ENCODE measurements around the gene CLDN10. TPM values are rescaled to one million over a fixed set of nuclear protein-coding genes. Genes with fewer than 3 reads are reported as not detected.
"Not testable (repeated sequence)": the region's sequence is repeated elsewhere in the genome, so short reads cannot be mapped to it uniquely, and the experiment has no call there.

CLDN10 gene
- total RNA-seq, 4 donors from 2014 or later, result not detected

DNA sequence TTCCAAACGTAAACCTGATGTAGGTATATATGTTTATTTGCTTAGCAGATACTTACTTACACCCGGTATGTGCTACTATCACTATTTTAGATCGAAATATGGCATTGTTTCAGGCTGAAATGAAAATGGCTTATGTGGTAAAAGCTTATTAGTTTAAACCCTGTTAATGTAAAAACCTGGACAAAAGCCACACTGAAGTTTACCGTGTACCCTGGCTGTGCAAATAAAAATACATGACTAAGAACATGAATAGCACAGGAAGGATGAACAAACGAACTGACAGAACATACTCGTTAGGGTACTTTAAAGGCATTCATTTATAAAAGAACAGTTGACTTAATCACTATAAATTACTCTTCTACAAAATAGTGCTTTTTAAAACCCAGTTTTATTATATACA, 6.6 kb downstream of the CLDN10 start:
- peaks cover 0 to 8% (median 6%) of the 10 kb centered on the region in 3 donors for H3K27me3 ChIP-seq
- no peaks in the 10 kb centered on the region for H3K9me3 ChIP-seq
- intact Hi-C loops (cut with DNase I; ENCODE audit: low total_unique reads) (no loop called here), in situ Hi-C loops (cut with MboI; ENCODE audit: low sequenced_read_pairs in 4 of 4) (no loop called here)
- TF ChIP-seq POLR2A (IDR thresholded peaks at IDR 0.05), result no peak
- TF ChIP-seq, protein P1, sequence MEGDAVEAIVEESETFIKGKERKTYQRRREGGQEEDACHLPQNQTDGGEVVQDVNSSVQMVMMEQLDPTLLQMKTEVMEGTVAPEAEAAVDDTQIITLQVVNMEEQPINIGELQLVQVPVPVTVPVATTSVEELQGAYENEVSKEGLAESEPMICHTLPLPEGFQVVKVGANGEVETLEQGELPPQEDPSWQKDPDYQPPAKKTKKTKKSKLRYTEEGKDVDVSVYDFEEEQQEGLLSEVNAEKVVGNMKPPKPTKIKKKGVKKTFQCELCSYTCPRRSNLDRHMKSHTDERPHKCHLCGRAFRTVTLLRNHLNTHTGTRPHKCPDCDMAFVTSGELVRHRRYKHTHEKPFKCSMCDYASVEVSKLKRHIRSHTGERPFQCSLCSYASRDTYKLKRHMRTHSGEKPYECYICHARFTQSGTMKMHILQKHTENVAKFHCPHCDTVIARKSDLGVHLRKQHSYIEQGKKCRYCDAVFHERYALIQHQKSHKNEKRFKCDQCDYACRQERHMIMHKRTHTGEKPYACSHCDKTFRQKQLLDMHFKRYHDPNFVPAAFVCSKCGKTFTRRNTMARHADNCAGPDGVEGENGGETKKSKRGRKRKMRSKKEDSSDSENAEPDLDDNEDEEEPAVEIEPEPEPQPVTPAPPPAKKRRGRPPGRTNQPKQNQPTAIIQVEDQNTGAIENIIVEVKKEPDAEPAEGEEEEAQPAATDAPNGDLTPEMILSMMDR (IDR thresholded peaks at IDR 0.05 in 4 of 5, conservative IDR thresholded peaks at IDR 0.05 in 1 of 5), result no peak
- ATAC-seq (no peak), DNase-seq (no peak)
- no peak overlapping the region for H3K27ac ChIP-seq
- H3K4me1 ChIP-seq, result no peaks in the 10 kb centered on the region
- no peak overlapping the region for H3K4me3 ChIP-seq
- no peaks in the 10 kb centered on the region for H3K36me3 ChIP-seq

DNA sequence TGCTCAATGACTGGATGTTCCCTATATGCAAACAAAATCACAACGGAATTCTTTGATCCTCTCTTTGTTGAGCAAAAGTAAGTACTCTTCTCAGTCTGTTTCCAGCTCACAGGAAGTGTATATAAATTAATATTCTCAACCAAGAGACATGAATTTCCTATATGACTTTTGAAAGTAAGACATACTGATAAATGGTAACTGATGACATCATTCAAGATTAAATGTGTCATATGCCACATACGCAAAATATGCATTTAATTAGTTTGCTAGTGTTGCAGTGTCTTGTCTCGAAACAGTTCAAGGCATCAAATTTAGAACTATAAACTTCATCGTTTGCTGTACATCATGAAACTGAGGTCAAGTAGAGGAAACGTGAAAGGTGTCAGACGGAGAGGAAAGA, 7.9 kb downstream of the CLDN10 start:
- Histone ChIP-seq H3K4me1 (no peaks in the 10 kb centered on the region), H3K9me3 (no peaks in the 10 kb centered on the region), H3K36me3 (no peaks in the 10 kb centered on the region), H3K4me3 (no peak overlapping the region), H3K27ac (no peak overlapping the region), H3K27me3 (peaks cover 0 to 2% (median 0%) of the 10 kb centered on the region in 3 donors)
- ATAC-seq, result no peak
- intact Hi-C loops (cut with DNase I; ENCODE audit: low total_unique reads) (no loop called here), in situ Hi-C loops (cut with MboI; ENCODE audit: low sequenced_read_pairs in 4 of 4) (no loop called here)
- DNase-seq, result no peak
- TF ChIP-seq POLR2A (IDR thresholded peaks at IDR 0.05), result no peak
- TF ChIP-seq, protein P1 (IDR thresholded peaks at IDR 0.05 in 4 of 5, conservative IDR thresholded peaks at IDR 0.05 in 1 of 5), result no peak

DNA sequence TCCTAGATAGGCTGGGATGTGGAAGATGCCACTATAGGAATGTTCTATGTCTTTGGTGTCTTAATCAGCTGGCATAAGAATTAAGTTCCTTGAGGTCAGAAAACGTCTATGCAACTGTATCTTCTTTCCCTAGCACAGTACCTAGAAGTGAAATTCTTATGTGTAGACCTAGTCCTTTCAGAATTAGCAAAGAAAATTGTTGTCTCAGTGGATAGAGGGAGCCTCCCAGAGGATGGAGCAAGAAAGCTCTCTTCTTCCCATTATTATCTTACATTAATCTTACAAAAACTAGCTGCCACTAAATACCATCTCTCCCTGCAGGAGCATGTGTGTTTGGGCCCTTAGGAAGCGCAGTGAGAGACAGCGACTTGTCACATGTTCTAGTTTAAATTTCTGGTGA, 11.6 kb downstream of the CLDN10 start:
- no peak overlapping the region for H3K27ac ChIP-seq
- H3K4me3 ChIP-seq, result no peak overlapping the region
- H3K4me1 ChIP-seq, result no peaks in the 10 kb centered on the region
- H3K27me3 ChIP-seq, result no peaks in the 10 kb centered on the region
- intact Hi-C loops (cut with DNase I; ENCODE audit: low total_unique reads) (no loop called here), in situ Hi-C loops (cut with MboI; ENCODE audit: low sequenced_read_pairs in 4 of 4) (no loop called here)
- DNase-seq (no peak), ATAC-seq (no peak)
- TF ChIP-seq, protein P1 (IDR thresholded peaks at IDR 0.05 in 4 of 5, conservative IDR thresholded peaks at IDR 0.05 in 1 of 5), result no peak
- no peak for TF ChIP-seq POLR2A (IDR thresholded peaks at IDR 0.05)
- H3K36me3 ChIP-seq, result no peaks in the 10 kb centered on the region
- H3K9me3 ChIP-seq, result no peaks in the 10 kb centered on the region

DNA sequence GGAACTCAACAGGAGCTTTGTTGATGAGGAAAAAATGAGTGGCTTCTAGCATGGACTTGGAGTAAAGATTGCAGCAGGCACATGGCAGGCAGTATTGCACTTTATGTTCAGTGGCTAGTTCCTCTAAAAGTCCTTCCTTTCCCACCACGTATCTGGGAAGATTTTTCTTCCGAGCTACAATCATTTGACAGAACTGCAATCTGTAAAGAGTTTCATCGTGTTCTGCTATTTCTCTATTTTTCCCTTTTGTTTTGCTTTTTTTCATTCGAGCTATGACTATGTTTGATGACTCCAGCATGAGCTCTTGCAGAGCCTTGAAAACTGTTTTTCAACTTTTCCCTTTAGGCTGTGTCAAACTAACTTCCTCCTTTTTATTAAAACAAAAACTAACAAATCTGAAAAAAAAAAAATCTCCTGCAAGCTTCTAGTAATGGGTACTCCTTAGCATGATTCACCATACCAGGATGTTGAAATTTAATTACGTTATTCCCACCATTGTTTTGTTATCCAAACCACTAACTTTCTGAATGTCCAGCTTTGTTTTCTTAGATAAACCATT, 12.3 kb downstream of the CLDN10 start:
- no peak overlapping the region for H3K27ac ChIP-seq
- no peak for ATAC-seq
- no peak overlapping the region for H3K4me3 ChIP-seq
- DNase-seq, result no peak
- H3K36me3 ChIP-seq, result no peaks in the 10 kb centered on the region
- TF ChIP-seq POLR2A (IDR thresholded peaks at IDR 0.05), result no peak
- TF ChIP-seq, protein P1 (IDR thresholded peaks at IDR 0.05 in 4 of 5, conservative IDR thresholded peaks at IDR 0.05 in 1 of 5), result no peak
- no peaks in the 10 kb centered on the region for H3K27me3 ChIP-seq
- H3K4me1 ChIP-seq, result no peaks in the 10 kb centered on the region
- in situ Hi-C loops (cut with MboI; ENCODE audit: low sequenced_read_pairs in 4 of 4), result no loop called here
- no peaks in the 10 kb centered on the region for H3K9me3 ChIP-seq
- intact Hi-C loops (cut with DNase I; ENCODE audit: low total_unique reads), result no loop called here

DNA sequence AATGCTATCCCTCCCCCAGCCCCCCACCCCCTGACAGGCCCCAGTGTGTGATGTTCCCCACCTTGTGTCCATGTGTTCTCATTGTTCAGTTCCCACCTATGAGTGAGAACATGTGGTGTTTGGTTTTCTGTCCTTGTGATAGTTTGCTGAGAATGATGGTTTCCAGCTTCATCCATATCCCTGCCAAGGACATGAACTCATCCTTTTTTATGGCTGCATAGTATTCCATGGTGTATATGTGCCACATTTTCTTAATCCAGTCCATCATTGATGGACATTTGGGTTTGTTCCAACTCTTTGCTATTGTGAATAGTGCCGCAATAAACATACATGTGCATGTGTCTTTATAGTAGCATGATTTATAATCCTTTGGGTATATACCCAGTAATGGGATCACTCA, 13.2 kb downstream of the CLDN10 start:
- intact Hi-C loops (cut with DNase I; ENCODE audit: low total_unique reads); in situ Hi-C loops (cut with MboI; ENCODE audit: low sequenced_read_pairs in 4 of 4): not testable (repeated sequence)

More for the DNA sequence above, 13.2 kb downstream of the CLDN10 start:
- H3K27me3 ChIP-seq, ATAC-seq, H3K36me3 ChIP-seq, H3K9me3 ChIP-seq, H3K4me1 ChIP-seq, DNase-seq, H3K4me3 ChIP-seq, H3K27ac ChIP-seq: not testable (repeated sequence)
